IPS-18a (cell line): Measurements from ENCODE around the gene PLA1A.
"Not testable (repeated sequence)": the region's sequence is repeated elsewhere in the genome, so short reads cannot be mapped to it uniquely, and the experiment has no call there.

Source experiments
- H3K27ac ChIP-seq: one replicate; pipeline ENCODE4 v1.5.1; 2013; ENCODE audit warnings: low read length
- H3K27me3 ChIP-seq: one replicate; pipeline ENCODE4 v1.6.1; 2013; ENCODE audit warnings: mild to moderate bottlenecking, low read length; ENCODE audit not compliant: control insufficient read depth, insufficient read depth
- H3K36me3 ChIP-seq: one replicate; pipeline ENCODE4 v1.6.1; 2013; ENCODE audit warnings: low read depth, low read length; ENCODE audit not compliant: control insufficient read depth
- H3K4me1 ChIP-seq: one replicate; pipeline ENCODE4 v1.6.1; 2013; ENCODE audit warnings: low read depth, low read length; ENCODE audit not compliant: control insufficient read depth
- H3K4me3 ChIP-seq: one replicate; pipeline ENCODE4 v1.5.1; 2013; ENCODE audit warnings: low read length
- H3K9ac ChIP-seq: one replicate; pipeline ENCODE4 v1.6.1; 2013; ENCODE audit warnings: mild to moderate bottlenecking, low read length, moderate library complexity
- H3K9me3 ChIP-seq: one replicate; pipeline ENCODE4 v1.6.1; 2013; ENCODE audit warnings: low read depth, low read length; ENCODE audit not compliant: control insufficient read depth

PLA1A gene

GRCh38 chr3:119559441-119559963 lies 38.2 kb upstream of the PLA1A start, which contains the start of gene CD80:
Gene CD80, minus strand, starts transcription at chr3:119559614. Its CDS starts 1,886 bp downstream, at chr3:119557728.
- H3K27me3 ChIP-seq = no peaks in the 10 kb centered on the region
- no peaks in the 10 kb centered on the region for H3K36me3 ChIP-seq
- H3K9me3 ChIP-seq = no peaks in the 10 kb centered on the region
- no peak within 1 kb of the TSS for H3K27ac ChIP-seq
- no peak within 1 kb of the TSS for H3K4me3 ChIP-seq
- H3K4me1 ChIP-seq = no peaks in the 10 kb centered on the region
- no peak within 1 kb of the TSS for H3K9ac ChIP-seq

- H3K27ac ChIP-seq = no peak overlapping the region
Observed at GRCh38 chr3:119560160-119560559, 37.5 kb upstream of the PLA1A start.

DNA sequence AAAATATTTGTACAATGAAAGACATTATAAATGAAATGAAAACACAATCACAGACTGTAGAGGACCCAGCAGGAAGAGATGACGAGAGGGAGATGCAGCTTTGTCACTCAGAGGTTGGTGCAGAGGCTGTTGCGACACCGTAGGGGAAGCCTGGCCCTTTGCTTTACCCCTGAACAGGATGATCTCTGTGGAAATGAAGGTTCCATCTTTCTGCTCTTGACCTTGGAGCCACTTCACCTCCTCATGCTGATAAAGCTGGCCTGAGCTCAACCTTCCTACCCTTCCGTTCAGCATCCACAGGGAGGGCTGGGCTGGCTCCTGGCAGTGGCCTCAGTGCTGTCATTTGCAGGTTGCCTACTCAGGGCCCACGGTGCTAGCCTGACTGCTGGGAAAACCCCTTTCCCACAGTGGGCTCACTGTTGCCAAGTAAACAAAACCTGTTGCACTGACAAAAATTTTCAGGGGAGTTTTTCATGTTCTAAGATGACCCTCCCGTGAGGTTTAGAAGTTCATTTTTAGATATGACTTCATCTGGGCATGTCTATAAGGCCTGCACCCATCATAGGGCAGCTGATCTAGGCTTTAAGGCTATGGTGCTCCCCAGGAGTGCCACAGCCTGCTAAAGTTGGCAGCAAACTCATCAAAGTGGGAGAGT lies 35.3 kb upstream of the PLA1A start:
- no peaks in the 10 kb centered on the region for H3K4me1 ChIP-seq
- no peaks in the 10 kb centered on the region for H3K27me3 ChIP-seq
- H3K36me3 ChIP-seq = no peaks in the 10 kb centered on the region
- no peak overlapping the region for H3K27ac ChIP-seq
- H3K4me3 ChIP-seq = no peak overlapping the region
- H3K9ac ChIP-seq = no peak overlapping the region
- no peaks in the 10 kb centered on the region for H3K9me3 ChIP-seq

More at GRCh38 chr3:119560160-119560559, 37.5 kb upstream of the PLA1A start:
- Histone ChIP-seq H3K4me1 (no peaks in the 10 kb centered on the region), H3K4me3 (no peak overlapping the region), H3K9me3 (no peaks in the 10 kb centered on the region), H3K36me3 (no peaks in the 10 kb centered on the region), H3K27me3 (no peaks in the 10 kb centered on the region), H3K9ac (no peak overlapping the region)

GRCh38 chr3:119563334-119563733 lies 34.4 kb upstream of the PLA1A start:
- not testable (repeated sequence) for H3K36me3 ChIP-seq, H3K27me3 ChIP-seq, H3K4me3 ChIP-seq, H3K27ac ChIP-seq, H3K4me1 ChIP-seq, H3K9me3 ChIP-seq, H3K9ac ChIP-seq

- H3K27me3 ChIP-seq = no peaks in the 10 kb centered on the region
- no peak overlapping the region for H3K27ac ChIP-seq
- no peaks in the 10 kb centered on the region for H3K9me3 ChIP-seq
Observed at GRCh38 chr3:119569156-119569555, 28.5 kb upstream of the PLA1A start.

DNA sequence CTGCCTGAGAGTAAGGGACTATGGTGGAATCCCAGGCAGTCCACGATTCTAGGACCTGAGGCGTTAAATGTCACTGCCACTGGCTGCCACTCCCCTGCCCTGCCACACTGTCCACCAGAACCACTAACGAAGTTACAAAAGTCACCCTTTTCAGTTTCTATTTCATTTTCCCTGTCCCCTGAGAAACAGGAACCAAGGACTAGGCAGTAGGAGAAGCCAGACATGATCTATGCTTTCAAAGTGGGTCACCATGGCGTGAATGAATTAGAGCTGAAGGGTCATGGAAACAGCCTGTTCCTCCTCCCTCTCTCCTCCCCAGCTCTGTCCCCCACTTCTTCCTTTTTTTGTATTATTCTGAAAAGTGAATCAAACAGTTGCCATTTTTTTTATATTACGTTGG lies 27.5 kb upstream of the PLA1A start:
- Histone ChIP-seq H3K27ac (no peak overlapping the region), H3K4me1 (no peaks in the 10 kb centered on the region), H3K36me3 (no peaks in the 10 kb centered on the region), H3K27me3 (no peaks in the 10 kb centered on the region), H3K4me3 (no peak overlapping the region), H3K9ac (no peak overlapping the region), H3K9me3 (no peaks in the 10 kb centered on the region)

More at GRCh38 chr3:119569156-119569555, 28.5 kb upstream of the PLA1A start:
- Histone ChIP-seq H3K36me3 (no peaks in the 10 kb centered on the region), H3K4me3 (no peak overlapping the region), H3K9ac (no peak overlapping the region), H3K4me1 (no peaks in the 10 kb centered on the region)

DNA sequence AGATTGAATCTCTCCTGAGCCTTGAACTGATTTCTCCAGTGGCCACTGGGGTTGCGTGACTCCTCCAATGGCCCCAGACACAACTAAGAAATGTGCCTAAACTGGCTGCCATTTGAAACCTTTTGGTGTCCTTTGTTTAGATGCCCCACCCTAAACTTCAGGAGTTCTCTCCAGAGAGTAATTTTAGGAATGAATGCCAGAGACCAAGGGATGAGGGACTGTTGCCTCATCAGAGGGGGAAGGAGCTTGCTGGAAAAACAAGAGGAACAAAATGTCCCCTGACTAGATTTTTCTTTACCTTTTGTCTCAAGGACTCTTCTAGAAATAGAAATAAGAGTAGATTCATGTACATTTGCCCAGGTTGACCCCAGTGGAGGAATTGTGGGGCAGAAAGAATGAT lies 26.5 kb upstream of the PLA1A start:
- Histone ChIP-seq H3K36me3 (no peaks in the 10 kb centered on the region), H3K4me3 (no peak overlapping the region), H3K27me3 (no peaks in the 10 kb centered on the region), H3K4me1 (no peaks in the 10 kb centered on the region), H3K27ac (no peak overlapping the region), H3K9me3 (no peaks in the 10 kb centered on the region), H3K9ac (no peak overlapping the region)

- Histone ChIP-seq H3K9me3 (no peaks in the 10 kb centered on the region), H3K27ac (no peak overlapping the region), H3K9ac (no peak overlapping the region), H3K4me3 (no peak overlapping the region), H3K4me1 (no peaks in the 10 kb centered on the region), H3K27me3 (no peaks in the 10 kb centered on the region), H3K36me3 (no peaks in the 10 kb centered on the region)
Observed at GRCh38 chr3:119571688-119572087, 26.0 kb upstream of the PLA1A start.

- peaks cover 25% of the 10 kb centered on the region for H3K27me3 ChIP-seq
- no peak overlapping the region for H3K9ac ChIP-seq
- H3K4me1 ChIP-seq = peaks cover 4% of the 10 kb centered on the region
- H3K36me3 ChIP-seq = no peaks in the 10 kb centered on the region
- H3K27ac ChIP-seq = no peak overlapping the region
- H3K9me3 ChIP-seq = no peaks in the 10 kb centered on the region
- no peak overlapping the region for H3K4me3 ChIP-seq
Observed at GRCh38 chr3:119575507-119575906, 22.2 kb upstream of the PLA1A start.

DNA sequence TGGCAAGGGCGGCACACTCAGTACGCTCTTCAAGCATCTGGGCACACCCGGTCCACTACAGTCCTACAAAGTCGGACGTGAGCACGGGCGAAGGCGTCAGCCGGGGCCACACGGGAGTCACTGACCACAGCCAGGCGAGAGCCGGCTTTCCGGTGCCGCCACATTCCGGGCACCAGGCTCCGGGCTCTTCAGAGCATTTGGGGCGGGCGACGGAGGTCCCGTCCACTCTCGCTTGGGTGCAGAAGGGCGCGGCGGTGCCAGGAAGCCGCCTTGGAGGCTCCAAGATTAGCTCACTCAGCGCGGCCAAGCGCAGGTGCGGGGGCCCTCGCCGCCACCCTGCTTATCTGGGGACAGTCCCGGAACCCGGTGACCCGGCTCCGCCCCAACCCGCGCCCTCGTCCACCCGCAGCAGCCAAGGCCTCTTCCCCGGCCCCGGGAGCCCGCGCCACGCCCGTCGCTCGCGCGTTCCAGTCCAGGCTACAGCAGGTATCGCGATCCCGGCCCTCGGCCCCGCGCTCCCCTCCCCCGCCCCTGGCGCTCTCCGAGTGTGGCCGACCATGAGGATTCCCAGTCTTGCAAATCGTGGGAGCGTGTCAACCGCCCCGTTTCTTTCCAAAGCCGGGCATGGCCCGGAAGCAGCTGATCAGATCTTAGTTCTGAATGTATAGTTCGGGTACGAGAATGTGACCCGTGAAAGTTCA lies 18.2 kb upstream of the PLA1A start, which contains the start of gene ADPRH:
Gene ADPRH (plus strand): TSS at position 127 of the 701 bp plus-strand sequence. CDS start 2,678 bp downstream, outside the sequence.
- H3K4me1 ChIP-seq = peaks cover 4% of the 10 kb centered on the region
- H3K27ac ChIP-seq = no peak within 1 kb of the TSS
- peak within 1 kb of the TSS; percentile 91 for H3K4me3 ChIP-seq
- no peaks in the 10 kb centered on the region for H3K36me3 ChIP-seq
- H3K9me3 ChIP-seq = no peaks in the 10 kb centered on the region
- peaks cover 29% of the 10 kb centered on the region for H3K27me3 ChIP-seq
- H3K9ac ChIP-seq = peak within 1 kb of the TSS; percentile 89

DNA sequence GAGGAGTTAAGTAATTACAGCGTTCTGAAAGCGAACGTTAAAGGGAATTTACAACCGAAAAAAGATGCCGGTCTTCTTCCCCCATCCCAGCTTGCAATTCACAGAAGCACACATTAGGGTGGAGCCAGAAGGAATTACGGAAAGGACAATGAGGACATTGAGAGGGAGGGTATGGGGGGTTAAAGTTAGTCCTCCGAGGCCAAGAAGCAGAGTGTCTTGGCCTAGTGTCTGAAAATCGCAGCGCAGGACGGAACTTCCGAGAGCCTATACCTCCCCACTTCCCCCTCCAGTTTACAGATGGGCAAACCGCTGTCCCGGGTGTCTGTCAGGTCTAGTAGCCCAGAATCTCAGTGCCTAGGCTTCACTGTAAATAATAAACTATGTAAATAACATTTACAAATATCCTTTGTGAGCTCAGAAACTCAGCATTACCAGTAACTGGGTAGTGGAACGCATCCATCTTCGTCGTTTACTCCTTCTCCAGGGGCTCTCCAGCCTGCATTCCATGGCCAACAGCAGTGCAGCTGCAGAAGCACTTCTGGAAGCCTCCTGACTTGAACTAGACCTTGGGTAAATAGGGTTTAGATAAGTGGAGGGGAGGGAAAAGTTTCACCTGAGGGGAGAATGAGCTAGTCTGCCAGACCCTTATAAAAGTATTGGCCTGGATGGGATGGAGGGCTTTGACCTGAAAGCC lies 17.5 kb upstream of the PLA1A start:
- no peaks in the 10 kb centered on the region for H3K36me3 ChIP-seq
- peaks cover 4% of the 10 kb centered on the region for H3K4me1 ChIP-seq
- peak overlapping the region; percentile 91 for H3K4me3 ChIP-seq
- H3K27ac ChIP-seq = no peak overlapping the region
- H3K9me3 ChIP-seq = no peaks in the 10 kb centered on the region
- peaks cover 29% of the 10 kb centered on the region for H3K27me3 ChIP-seq
- H3K9ac ChIP-seq = peak overlapping the region; percentile 89
